ENCODE data around the gene B3GALT4.
A peak's percentile ranks its signal among the peaks of the same experiment; 100 is the strongest.

B3GALT4 gene

GRCh38 chr6:33315793-33316602, 39.1 kb downstream of the B3GALT4 start:
- no peak for DNase-seq

- DNase-seq, result no peak
Measured at GRCh38 chr6:33316603-33317418, 39.9 kb downstream of the B3GALT4 start.

GRCh38 chr6:33317419-33317668, 40.4 kb downstream of the B3GALT4 start:
- DNase-seq, result no peak

GRCh38 chr6:33317669-33318425, 40.9 kb downstream of the B3GALT4 start, which contains the start of gene ZBTB22:
ZBTB22 (minus strand) TSS chr6:33317744; CDS start chr6:33316916, 828 bp downstream.
- peak; percentile 98 to 99 for DNase-seq

GRCh38 chr6:33318426-33319073, 41.6 kb downstream of the B3GALT4 start:
- no peak for DNase-seq

- no peak for DNase-seq
Measured at GRCh38 chr6:33319939-33320314, 43.0 kb downstream of the B3GALT4 start.

GRCh38 chr6:33320315-33321181, 43.6 kb downstream of the B3GALT4 start:
- peak; percentile 49 to 53 for DNase-seq

- no peak for DNase-seq
Measured at GRCh38 chr6:33321227-33321626, 44.3 kb downstream of the B3GALT4 start.

GRCh38 chr6:33323623-33323948, 46.7 kb downstream of the B3GALT4 start:
- DNase-seq, result no peak

GRCh38 chr6:33324125-33324524, 47.2 kb downstream of the B3GALT4 start:
- no peak for DNase-seq

Measured in SW 1271 (cell line).